Activated naive CD4-positive, alpha-beta T cell treated with anti-CD3 and anti-CD28 coated beads, Interleukin-2, amount 50 U/mL, for 24 hours (primary cell): ENCODE data around the gene CRB2.
A peak's percentile ranks its signal among the peaks of the same experiment; 100 is the strongest.

Experiments
- H3K27ac Mint-ChIP-seq: one replicate; pipeline ENCODE4 v1.8.0; 2021; ENCODE audit warnings: mild to moderate bottlenecking, mixed read lengths
- H3K27me3 Mint-ChIP-seq: one replicate; pipeline ENCODE4 v1.8.0; 2021; ENCODE audit warnings: mixed read lengths
- H3K36me3 Mint-ChIP-seq: one replicate; pipeline ENCODE4 v1.8.0; 2021; ENCODE audit warnings: mixed read lengths
- H3K4me1 Mint-ChIP-seq: one replicate; pipeline ENCODE4 v1.8.0; 2021; ENCODE audit warnings: mixed read lengths
- H3K4me3 Mint-ChIP-seq: one replicate; pipeline ENCODE4 v1.8.0; 2021; ENCODE audit warnings: mild to moderate bottlenecking, mixed read lengths
- H3K9me3 Mint-ChIP-seq: one replicate; pipeline ENCODE4 v1.8.0; 2021; ENCODE audit warnings: mixed read lengths

The CRB2 gene

DNA sequence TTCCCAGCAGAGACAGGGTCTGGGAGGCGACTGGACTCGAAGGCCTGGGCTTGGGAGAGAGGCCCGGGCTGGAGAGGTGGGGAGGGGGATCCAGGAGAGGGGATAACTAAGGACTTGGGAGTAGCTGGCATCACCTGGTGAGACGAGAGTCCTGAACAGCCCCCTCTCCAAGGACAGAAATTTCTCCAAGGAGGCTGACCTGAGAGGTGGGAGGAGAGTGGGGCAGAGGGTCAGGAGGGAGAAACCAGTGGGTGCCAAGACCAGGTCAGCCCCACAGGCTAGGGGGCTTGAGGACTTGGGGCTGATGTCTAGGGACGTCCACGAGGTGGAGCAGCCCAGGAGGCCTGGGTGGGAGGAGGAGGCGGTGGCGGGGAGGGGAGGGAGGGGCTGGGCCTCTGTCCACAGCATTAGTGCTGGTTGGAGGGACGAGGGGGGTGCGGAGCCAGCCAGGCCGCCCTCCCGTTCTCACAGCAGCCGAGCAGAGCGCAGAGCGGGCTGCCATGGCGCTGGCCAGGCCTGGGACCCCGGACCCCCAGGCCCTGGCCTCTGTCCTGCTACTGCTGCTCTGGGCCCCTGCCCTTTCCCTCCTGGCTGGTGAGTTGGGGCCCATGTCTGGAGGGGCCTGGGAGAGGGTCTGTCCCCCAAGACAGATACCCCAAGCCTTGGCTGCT, at the start of gene CRB2:
Gene CRB2 (plus strand): TSS at position 437 of the 671 bp plus-strand sequence. CDS start 64 bp downstream, at position 501.
- Mint-ChIP-seq H3K27me3 (no peaks in the 10 kb centered on the region), H3K27ac (peak within 1 kb of the TSS; percentile 25), H3K9me3 (no peaks in the 10 kb centered on the region), H3K4me1 (peaks cover 31% of the 10 kb centered on the region), H3K4me3 (no peak within 1 kb of the TSS), H3K36me3 (no peaks in the 10 kb centered on the region)

DNA sequence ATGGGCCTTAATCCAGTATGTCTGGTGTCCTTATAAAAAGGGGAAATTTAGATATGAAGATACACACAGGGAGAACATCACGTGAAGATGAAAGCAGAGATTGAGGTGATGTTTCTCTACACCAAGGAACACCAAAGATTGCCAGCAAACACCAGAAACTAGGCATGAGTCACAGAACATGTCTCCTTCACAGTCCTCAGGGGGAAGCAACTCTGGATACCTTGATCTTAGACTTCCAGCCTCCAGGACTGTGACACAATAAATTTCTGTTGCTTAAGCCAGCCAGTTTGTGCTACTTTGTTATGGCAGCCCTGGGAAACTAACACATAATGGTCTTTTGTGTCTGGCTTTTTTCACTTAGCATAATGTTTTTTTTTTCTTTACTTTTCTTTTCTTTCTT, 46.4 kb upstream of the CRB2 start:
- no peaks in the 10 kb centered on the region for H3K36me3 Mint-ChIP-seq
- no peaks in the 10 kb centered on the region for H3K27me3 Mint-ChIP-seq
- H3K9me3 Mint-ChIP-seq = no peaks in the 10 kb centered on the region
- H3K4me1 Mint-ChIP-seq = peaks cover 36% of the 10 kb centered on the region
- no peak overlapping the region for H3K27ac Mint-ChIP-seq
- H3K4me3 Mint-ChIP-seq = no peak overlapping the region

DNA sequence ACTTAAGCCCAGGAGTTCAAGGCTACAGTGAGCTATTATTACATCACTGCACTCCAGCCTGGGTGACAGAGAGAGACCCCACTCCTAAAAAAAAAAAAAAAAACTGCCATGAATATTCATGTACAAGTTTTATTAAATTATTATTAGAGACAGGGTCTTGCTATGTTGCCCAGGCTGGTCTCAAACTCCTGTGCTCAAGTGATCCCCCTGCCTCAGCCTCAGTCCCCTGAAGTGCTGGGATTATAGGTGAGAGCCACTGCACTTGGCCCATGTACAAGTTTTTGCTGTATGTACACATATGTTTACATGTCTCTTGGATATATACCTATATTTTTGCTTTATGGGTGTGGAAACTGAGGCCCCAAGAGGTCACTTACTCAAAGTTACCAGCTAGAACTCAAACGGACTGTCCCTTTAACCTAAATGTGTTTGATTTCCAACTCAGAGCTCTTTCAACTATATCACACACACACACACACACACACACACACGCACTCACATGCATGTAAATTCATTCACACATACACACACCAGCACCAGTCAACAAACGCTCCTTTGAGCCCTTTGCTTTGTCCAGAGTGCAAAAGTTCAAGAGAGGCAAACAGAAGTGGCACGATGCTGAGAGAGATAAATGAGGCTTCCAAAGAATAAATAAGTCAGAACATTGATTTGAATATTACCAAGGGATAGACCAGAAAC, 45.3 kb upstream of the CRB2 start:
- Mint-ChIP-seq H3K27me3 (no peaks in the 10 kb centered on the region), H3K36me3 (no peaks in the 10 kb centered on the region), H3K4me3 (no peak overlapping the region), H3K4me1 (peaks cover 26% of the 10 kb centered on the region), H3K27ac (peak overlapping the region; percentile 56), H3K9me3 (no peaks in the 10 kb centered on the region)

DNA sequence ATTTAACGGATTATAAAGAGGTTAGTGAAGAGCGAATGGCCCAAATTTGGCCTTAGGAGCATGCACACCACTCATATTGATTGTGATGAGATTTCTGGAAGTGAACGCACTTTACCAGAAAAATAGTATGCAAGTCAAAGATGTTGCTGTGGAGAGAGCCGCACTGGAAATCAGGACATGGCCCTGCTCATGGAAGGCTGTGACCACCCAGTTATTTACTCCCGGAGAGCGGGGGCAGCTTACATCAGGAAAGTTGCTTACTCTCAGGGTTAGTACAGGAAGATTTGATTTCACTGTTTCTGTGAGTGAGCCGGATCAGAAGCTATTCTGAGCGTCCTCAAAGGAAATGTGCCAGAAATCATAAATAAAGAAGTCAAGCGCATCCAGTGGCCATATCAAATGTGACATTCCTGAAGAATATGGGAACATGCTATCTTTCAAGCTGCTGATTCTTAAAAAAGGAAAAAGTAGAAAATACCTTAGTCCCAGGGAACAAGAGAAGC, 44.7 kb upstream of the CRB2 start:
- Mint-ChIP-seq H3K27ac (peak overlapping the region; percentile 56), H3K36me3 (no peaks in the 10 kb centered on the region), H3K9me3 (no peaks in the 10 kb centered on the region), H3K4me3 (no peak overlapping the region), H3K4me1 (peaks cover 22% of the 10 kb centered on the region), H3K27me3 (no peaks in the 10 kb centered on the region)

DNA sequence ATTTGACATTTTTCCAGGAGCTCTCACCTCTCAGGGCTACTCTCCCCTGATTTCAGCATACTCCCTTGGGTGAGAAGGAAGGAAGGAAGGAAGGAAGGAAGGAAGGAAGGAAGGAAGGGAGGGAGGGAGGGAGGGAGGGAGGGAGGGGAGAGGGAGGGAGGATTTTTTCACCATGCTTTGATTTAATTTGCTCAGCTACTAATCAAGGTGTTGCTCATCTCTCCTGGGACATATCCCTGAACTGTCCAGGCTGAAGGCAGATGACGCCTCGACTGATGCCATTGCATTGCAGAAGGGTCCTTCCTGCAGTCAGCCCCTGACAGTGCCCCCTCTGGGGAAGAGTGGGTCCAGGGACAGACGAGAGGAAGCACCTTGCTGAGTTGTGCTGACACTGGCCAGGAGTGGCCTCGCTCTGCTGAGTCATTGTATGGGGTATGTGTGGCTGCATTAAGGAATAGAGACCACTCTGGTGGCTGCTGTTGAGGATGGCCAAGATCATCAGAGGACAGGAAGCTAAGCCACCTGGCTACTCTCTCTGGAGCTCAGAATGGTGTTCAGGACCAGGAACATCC, 43.6 kb upstream of the CRB2 start:
- no peak overlapping the region for H3K4me3 Mint-ChIP-seq
- H3K9me3 Mint-ChIP-seq = no peaks in the 10 kb centered on the region
- no peaks in the 10 kb centered on the region for H3K36me3 Mint-ChIP-seq
- H3K27ac Mint-ChIP-seq = no peak overlapping the region
- peaks cover 12% of the 10 kb centered on the region for H3K4me1 Mint-ChIP-seq
- H3K27me3 Mint-ChIP-seq = no peaks in the 10 kb centered on the region

DNA sequence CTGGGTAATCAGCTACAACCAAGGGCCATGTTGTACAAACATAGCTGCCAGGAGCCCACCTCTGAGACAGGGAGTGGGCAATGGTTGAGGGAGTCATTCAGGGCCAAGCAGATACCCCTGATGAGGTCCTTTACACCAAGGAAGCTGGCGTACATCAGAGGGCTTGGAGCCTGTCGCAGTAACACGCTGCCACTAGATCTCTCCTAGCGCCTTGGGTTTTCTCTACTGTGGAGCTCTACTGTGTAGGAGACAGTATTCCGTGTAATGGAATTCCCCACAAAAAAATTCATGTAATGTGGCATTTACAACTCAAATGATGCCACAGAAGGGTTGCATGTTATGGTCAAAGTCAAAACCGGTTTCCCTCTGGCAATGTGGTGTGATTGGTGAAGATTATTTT, 41.4 kb upstream of the CRB2 start:
- Mint-ChIP-seq H3K4me1 (peaks cover 12% of the 10 kb centered on the region), H3K27ac (no peak overlapping the region), H3K9me3 (no peaks in the 10 kb centered on the region), H3K27me3 (no peaks in the 10 kb centered on the region), H3K4me3 (no peak overlapping the region), H3K36me3 (no peaks in the 10 kb centered on the region)

DNA sequence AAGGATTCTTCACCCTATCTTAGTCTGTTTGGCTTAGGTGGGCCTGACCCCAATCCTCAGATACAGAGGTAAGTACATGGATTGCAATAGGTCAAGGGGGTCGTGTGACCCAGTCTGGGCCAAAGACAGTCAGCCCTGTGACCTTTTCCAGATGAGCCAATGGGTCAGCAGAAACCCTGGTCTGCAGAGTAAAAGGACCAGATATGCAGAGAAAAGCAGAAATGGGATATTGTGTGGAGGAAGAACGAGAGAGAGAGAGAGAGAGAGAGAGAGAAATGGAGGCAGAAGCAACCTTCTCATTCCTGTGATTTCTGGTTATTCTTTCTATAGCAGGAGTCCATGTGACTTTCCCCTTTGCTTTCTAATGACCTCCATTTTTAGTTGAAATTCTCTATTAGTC, 40.4 kb upstream of the CRB2 start:
- Mint-ChIP-seq H3K4me3 (no peak overlapping the region), H3K27me3 (no peaks in the 10 kb centered on the region), H3K4me1 (peaks cover 16% of the 10 kb centered on the region), H3K27ac (no peak overlapping the region), H3K36me3 (no peaks in the 10 kb centered on the region), H3K9me3 (no peaks in the 10 kb centered on the region)

DNA sequence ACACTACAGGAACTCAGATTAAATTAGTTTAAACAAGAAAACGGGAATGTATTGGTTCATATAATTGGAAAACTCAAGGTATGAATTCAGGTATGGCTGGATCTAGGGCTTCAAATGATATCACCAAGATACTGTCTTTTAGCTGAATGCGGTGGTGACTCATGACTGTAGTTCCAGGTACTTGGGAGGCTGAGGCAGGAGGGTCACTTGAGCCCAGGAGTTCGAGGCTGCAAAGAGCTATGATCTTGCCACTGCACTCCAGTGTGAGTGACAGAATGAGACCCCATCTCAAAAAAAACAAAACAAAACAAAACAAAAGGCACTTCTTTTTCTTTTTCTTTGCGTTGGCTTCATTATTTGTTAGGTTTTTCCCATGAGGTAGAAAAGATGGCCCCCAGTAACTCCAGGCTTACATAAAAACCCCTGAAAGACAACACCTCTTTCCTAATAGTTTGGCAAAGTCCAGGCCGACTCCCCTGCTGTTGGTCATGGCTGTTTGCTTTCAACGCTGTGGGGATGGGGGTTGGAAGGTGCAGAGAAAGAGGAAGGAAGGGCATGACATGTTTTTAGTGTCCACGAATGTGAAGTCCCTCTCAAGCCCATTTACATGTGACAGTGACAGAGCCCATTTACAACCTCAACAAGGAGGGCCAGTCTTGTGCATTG, 39.8 kb upstream of the CRB2 start:
- Mint-ChIP-seq H3K27ac (no peak overlapping the region), H3K36me3 (no peaks in the 10 kb centered on the region), H3K4me1 (peaks cover 17% of the 10 kb centered on the region), H3K9me3 (no peaks in the 10 kb centered on the region), H3K4me3 (no peak overlapping the region), H3K27me3 (no peaks in the 10 kb centered on the region)

DNA sequence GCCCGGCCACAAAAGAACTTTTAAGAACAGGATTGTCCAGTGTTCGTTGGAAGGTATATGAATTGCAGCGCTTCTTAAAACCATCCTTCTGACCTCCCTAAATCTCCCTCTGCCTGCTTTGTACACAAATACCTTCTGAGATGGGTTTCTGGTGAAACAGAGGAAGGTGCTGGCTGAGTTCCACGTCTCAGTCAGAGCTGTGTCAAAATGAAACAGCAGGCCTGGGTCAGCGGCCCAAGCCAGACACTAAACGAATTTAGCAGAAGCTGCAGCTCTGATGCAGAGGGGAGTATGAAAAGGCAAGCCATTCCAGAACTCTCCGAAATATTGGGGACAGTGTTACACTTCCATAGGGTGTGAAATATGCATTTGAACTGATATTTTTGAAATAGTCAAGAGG, 37.8 kb upstream of the CRB2 start:
- no peak overlapping the region for H3K4me3 Mint-ChIP-seq
- H3K4me1 Mint-ChIP-seq = peaks cover 25% of the 10 kb centered on the region
- H3K36me3 Mint-ChIP-seq = no peaks in the 10 kb centered on the region
- H3K27me3 Mint-ChIP-seq = no peaks in the 10 kb centered on the region
- no peaks in the 10 kb centered on the region for H3K9me3 Mint-ChIP-seq
- H3K27ac Mint-ChIP-seq = no peak overlapping the region

DNA sequence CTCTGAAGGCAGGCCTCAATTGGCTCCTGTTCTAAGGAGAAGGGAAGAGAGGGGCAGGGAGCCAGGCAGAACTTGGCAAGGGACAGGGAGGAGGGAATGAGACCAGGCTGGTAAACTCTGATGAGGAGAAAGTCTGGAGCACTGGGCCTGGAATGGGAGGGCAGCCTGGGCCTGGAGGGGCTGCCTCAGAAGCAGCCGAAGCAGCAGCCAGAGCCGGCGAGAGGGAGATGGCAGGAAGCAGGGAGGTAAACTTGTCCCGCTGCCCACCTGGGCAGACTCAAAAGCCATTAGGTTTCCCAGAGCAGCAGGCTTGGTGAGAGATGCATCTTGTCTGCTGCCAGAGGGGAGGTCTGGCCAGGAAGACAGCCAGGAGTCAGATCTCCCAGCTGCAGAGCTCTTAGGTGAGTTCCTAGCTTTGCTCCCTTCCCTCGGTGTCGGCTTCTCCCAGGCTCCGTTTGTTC, 37.0 kb upstream of the CRB2 start:
- no peak overlapping the region for H3K27ac Mint-ChIP-seq
- no peak overlapping the region for H3K4me3 Mint-ChIP-seq
- no peaks in the 10 kb centered on the region for H3K9me3 Mint-ChIP-seq
- no peaks in the 10 kb centered on the region for H3K27me3 Mint-ChIP-seq
- no peaks in the 10 kb centered on the region for H3K36me3 Mint-ChIP-seq
- H3K4me1 Mint-ChIP-seq = peaks cover 29% of the 10 kb centered on the region

DNA sequence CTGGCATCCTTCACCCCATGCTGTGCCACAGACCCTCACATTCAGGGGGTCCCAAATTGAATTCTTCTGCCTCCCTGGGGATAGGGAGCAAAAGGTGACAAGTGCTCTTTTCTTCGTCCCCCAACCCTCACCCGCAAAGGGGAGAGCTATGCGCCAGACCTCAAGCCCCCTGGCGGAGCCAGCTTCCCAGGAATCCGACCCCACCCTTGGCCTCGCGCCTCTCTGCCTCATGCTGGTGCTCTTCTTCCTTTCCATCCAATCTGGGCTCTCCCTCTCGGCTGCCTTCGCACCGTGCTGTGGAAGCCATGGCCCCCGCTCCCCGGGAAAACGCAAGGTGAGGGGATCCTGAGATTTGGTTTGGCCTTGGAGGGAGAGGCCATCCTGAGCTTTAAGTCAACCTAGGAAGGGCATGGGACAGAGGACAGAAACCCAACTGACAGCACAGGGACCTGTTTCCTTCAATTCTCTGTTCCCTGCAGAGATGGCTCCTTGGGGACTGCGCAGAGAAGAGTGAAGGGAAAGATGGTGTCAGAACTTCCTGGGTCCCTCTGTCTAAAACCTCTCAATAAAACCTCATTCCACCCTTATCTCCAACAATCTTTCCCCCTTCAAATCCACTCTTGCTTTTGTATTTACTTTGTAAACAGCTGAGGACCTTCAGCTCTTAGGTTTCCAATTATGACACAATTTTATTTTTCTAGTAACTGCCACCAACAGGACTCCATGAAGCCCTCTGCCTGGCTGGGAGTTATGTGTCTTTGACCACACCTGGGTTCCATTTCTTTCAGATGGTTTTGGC, 36.3 kb upstream of the CRB2 start:
- Mint-ChIP-seq H3K4me1 (peaks cover 33% of the 10 kb centered on the region), H3K4me3 (no peak overlapping the region), H3K27ac (peak overlapping the region; percentile 65)

DNA sequence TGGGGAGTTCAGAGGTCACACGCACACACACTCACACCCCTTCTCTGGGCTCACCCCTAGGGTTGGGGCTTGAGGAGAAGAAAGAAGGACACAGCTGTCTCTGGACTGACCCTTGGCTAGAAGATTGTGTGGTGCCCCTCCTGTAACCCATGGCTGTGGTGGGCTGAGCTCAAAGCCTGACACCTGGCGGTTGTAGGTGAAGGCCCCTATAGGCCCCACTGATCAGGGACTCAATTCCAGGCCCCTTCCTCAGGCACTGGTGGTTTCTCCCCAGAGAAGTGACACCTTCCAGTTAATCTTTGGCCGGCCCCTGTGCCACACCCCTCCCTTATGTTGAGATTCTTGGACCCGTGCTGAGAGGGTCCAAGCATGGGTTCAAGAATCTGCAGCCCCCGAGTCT, 35.2 kb upstream of the CRB2 start:
- peaks cover 40% of the 10 kb centered on the region for H3K4me1 Mint-ChIP-seq
- no peak overlapping the region for H3K4me3 Mint-ChIP-seq
- no peaks in the 10 kb centered on the region for H3K36me3 Mint-ChIP-seq
- peak overlapping the region; percentile 66 for H3K27ac Mint-ChIP-seq
- no peaks in the 10 kb centered on the region for H3K27me3 Mint-ChIP-seq
- H3K9me3 Mint-ChIP-seq = no peaks in the 10 kb centered on the region

More for the DNA sequence above, 36.3 kb upstream of the CRB2 start:
- Mint-ChIP-seq H3K9me3 (no peaks in the 10 kb centered on the region), H3K36me3 (no peaks in the 10 kb centered on the region), H3K27me3 (no peaks in the 10 kb centered on the region)

DNA sequence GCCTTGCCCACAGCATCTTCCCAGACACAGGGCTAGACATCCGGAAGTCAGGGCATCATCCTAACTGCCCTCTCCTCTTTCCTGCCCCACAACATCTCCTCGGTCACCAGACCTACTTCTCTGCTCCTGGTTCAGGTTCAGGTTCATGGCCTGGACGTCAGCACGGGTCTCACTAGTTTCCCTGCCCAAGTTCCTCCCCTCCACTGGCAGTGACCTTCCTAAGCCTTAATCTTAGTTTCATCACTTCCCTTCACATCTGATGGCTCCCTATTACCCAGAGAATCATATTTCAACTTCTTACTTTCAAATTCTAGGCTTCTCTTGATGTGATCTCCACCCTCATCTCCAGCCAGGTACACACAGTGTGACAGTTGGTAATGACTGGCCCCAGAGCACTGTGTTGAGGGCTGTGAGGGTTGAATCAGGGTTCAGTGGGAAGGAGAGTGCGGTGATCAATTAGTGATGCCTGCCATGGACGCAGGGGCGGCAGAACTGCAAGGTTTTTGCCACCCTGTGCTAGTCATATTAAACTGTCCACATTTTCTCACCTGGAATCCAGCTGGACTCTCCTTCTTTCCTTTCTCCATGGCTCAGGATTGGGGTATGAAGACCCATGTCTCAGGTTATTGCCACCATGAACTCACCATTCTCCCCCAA, 34.3 kb upstream of the CRB2 start:
- no peaks in the 10 kb centered on the region for H3K36me3 Mint-ChIP-seq
- peaks cover 44% of the 10 kb centered on the region for H3K4me1 Mint-ChIP-seq
- H3K27me3 Mint-ChIP-seq = no peaks in the 10 kb centered on the region
- peak overlapping the region; percentile 98 for H3K27ac Mint-ChIP-seq
- H3K4me3 Mint-ChIP-seq = peak overlapping the region; percentile 64
- H3K9me3 Mint-ChIP-seq = no peaks in the 10 kb centered on the region

DNA sequence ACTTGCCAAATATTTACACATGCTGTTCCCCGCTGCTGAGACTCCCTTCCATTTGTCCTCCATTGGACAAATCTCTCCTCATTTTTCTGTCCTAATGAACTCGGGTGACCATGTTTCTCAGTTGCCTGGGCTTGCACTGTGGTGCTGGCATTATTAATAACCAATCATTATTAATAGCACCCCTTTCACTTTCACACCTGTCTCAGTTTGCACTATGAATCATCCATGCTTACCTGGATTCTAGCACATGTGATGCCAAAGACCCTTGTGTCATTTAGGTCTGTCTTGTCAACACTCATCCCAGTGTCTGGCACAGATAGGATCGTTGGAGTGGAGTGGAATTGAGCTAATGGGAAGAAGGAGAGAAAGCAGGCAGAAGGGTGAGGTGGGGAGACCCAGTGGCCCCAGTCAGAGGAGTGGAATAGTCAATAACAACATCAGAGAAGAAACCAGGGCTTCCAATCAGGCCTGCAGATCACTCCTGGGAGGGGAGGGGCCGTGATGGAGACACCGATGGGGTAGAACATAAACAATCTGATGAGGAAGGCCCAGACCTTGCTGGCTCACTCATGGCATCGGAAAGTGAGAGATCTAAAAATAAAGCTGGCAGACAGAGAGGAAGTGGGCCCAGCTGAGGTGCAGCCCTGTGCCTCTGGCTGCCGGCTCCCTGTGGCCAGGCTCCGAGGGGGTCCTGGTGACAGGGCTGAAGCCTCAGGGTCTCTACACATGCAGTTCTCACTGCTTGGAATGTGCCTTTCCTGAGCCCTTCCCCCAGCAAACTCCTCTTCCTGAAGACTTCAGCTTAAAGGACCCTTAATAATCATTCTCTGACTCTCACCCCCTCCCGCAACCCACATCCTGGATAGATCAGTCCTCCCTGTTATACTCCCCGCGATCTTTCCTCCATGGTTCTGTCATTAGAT, 33.5 kb upstream of the CRB2 start:
- no peaks in the 10 kb centered on the region for H3K9me3 Mint-ChIP-seq
- no peaks in the 10 kb centered on the region for H3K27me3 Mint-ChIP-seq
- H3K4me1 Mint-ChIP-seq = peaks cover 44% of the 10 kb centered on the region
- H3K4me3 Mint-ChIP-seq = peak overlapping the region; percentile 64
- H3K36me3 Mint-ChIP-seq = no peaks in the 10 kb centered on the region
- peak overlapping the region; percentile 98 for H3K27ac Mint-ChIP-seq
